Type B pancreatic cell (in vitro differentiated cells): ENCODE results near the gene AFF1. TPM values are rescaled to one million over a fixed set of nuclear protein-coding genes. Genes with fewer than 3 reads are reported as not detected.

Experiments
- DNase-seq: peaks from one replicate; pipeline ENCODE4 v3.0.0; 2021; ENCODE audit warnings: mixed read lengths; ENCODE audit not compliant: unreplicated experiment; ENCODE audit errors: extremely low spot score
- H3K27ac Mint-ChIP-seq: 2 replicates; pipeline ENCODE4 v1.8.0; 2021; ENCODE audit warnings: mild to moderate bottlenecking, mixed read lengths
- H3K27me3 Mint-ChIP-seq: 2 replicates; pipeline ENCODE4 v1.8.0; 2021; ENCODE audit warnings: mixed read lengths
- H3K36me3 Mint-ChIP-seq: 2 replicates; pipeline ENCODE4 v1.8.0; 2021; ENCODE audit warnings: mixed read lengths
- H3K4me1 Mint-ChIP-seq: one replicate; pipeline ENCODE4 v1.8.0; 2021; ENCODE audit warnings: mixed read lengths; ENCODE audit not compliant: unreplicated experiment
- H3K4me3 Mint-ChIP-seq: 2 replicates; pipeline ENCODE4 v1.8.0; 2021; ENCODE audit warnings: mild to moderate bottlenecking, mixed read lengths
- H3K9me3 Mint-ChIP-seq: 2 replicates; pipeline ENCODE4 v1.8.0; 2021; ENCODE audit warnings: mixed read lengths
- long read RNA-seq: library from polyadenylated mRNA; unstranded; transcript quantifications from one replicate; pipeline ENCODE4 v2.0.0, GENCODE V29; 2020
- total RNA-seq: library from RNA; stranded (reverse); gene quantifications from 2 replicates; pipeline ENCODE4 v1.2.1, GENCODE V29; 2021; ENCODE audit warnings: low replicate concordance
- TF ChIP-seq, protein P1 (sequence below): fragments of 200-600 bp; sonication (generic); conservative IDR thresholded peaks from 2 replicates; pipeline ENCODE4 v1.5.0; 2021; ENCODE audit warnings: antibody characterized with exemption, mild to moderate bottlenecking

Gene AFF1
- 39.7 and 55.8 TPM in 2 replicates for total RNA-seq
- long read RNA-seq, partial matches to known transcripts: 5 of 18 reads
- long read RNA-seq, other reads (novel, unspliced or antisense): 13 of 18 reads

- Mint-ChIP-seq H3K27ac (peak within 1 kb of the TSS; percentile 96), H3K4me1 (peaks cover 32% of the 10 kb centered on the region), H3K9me3 (no peaks in the 10 kb centered on the region), H3K36me3 (no peaks in the 10 kb centered on the region), H3K27me3 (no peaks in the 10 kb centered on the region), H3K4me3 (peak within 1 kb of the TSS; percentile 93)
- DNase-seq: peak; percentile 92
- TF ChIP-seq, protein P1, sequence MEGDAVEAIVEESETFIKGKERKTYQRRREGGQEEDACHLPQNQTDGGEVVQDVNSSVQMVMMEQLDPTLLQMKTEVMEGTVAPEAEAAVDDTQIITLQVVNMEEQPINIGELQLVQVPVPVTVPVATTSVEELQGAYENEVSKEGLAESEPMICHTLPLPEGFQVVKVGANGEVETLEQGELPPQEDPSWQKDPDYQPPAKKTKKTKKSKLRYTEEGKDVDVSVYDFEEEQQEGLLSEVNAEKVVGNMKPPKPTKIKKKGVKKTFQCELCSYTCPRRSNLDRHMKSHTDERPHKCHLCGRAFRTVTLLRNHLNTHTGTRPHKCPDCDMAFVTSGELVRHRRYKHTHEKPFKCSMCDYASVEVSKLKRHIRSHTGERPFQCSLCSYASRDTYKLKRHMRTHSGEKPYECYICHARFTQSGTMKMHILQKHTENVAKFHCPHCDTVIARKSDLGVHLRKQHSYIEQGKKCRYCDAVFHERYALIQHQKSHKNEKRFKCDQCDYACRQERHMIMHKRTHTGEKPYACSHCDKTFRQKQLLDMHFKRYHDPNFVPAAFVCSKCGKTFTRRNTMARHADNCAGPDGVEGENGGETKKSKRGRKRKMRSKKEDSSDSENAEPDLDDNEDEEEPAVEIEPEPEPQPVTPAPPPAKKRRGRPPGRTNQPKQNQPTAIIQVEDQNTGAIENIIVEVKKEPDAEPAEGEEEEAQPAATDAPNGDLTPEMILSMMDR: peak; percentile 46
These were observed at the start of gene AFF1 for GRCh38 chr4:86934771-86935565. Gene AFF1 (plus strand): TSS chr4:86935011. CDS start chr4:86948534, 13,523 bp downstream.

GRCh38 chr4:86890790-86891189 is 44.0 kb upstream of the AFF1 start:
- Mint-ChIP-seq H3K4me3 (peak overlapping the region; percentile 91), H3K27me3 (no peaks in the 10 kb centered on the region), H3K9me3 (peaks cover 4% of the 10 kb centered on the region), H3K4me1 (peaks cover 18% of the 10 kb centered on the region), H3K36me3 (peaks cover 9% of the 10 kb centered on the region), H3K27ac (peak overlapping the region; percentile 98)
- TF ChIP-seq, protein P1: no peak
- no peak for DNase-seq

- Mint-ChIP-seq H3K9me3 (peaks cover 4% of the 10 kb centered on the region), H3K4me1 (peaks cover 18% of the 10 kb centered on the region), H3K27ac (peak within 1 kb of the TSS; percentile 99), H3K27me3 (no peaks in the 10 kb centered on the region), H3K36me3 (peaks cover 9% of the 10 kb centered on the region), H3K4me3 (peak within 1 kb of the TSS; percentile 93)
- DNase-seq: peak; percentile 90
- TF ChIP-seq, protein P1: peak; percentile 37
These were observed 42.8 kb upstream of the AFF1 start, which contains the start of gene C4orf36 for GRCh38 chr4:86891762-86892635. Gene C4orf36 (minus strand): TSS chr4:86892422. CDS start chr4:86891520, 902 bp downstream.

- Mint-ChIP-seq H3K9me3 (peaks cover 4% of the 10 kb centered on the region), H3K36me3 (peaks cover 7% of the 10 kb centered on the region), H3K4me3 (peak overlapping the region; percentile 93), H3K27ac (peak overlapping the region; percentile 99), H3K4me1 (peaks cover 18% of the 10 kb centered on the region), H3K27me3 (no peaks in the 10 kb centered on the region)
- TF ChIP-seq, protein P1: peak; percentile 24
- no peak for DNase-seq
These were observed 42.2 kb upstream of the AFF1 start for GRCh38 chr4:86892636-86892960.

- peaks cover 18% of the 10 kb centered on the region for H3K4me1 Mint-ChIP-seq
- peak overlapping the region; percentile 99 for H3K27ac Mint-ChIP-seq
- peaks cover 3% of the 10 kb centered on the region for H3K36me3 Mint-ChIP-seq
- no peaks in the 10 kb centered on the region for H3K27me3 Mint-ChIP-seq
- peak overlapping the region; percentile 93 for H3K4me3 Mint-ChIP-seq
- H3K9me3 Mint-ChIP-seq: peaks cover 4% of the 10 kb centered on the region
- no peak for DNase-seq
- TF ChIP-seq, protein P1: no peak
These were observed 41.7 kb upstream of the AFF1 start for GRCh38 chr4:86893136-86893535.
